Transverse colon (tissue), 4 donors: ENCODE results near the gene UBE2E2. TPM values are rescaled to one million over a fixed set of nuclear protein-coding genes. Genes with fewer than 3 reads are reported as not detected.

Experiments
- DNase-seq: peaks from one replicate; pipeline ENCODE4 v3.0.0-alpha.2; 2019
- H3K27ac ChIP-seq, 4 donors: fragments of 200-600 bp; sonication (generic); 2 replicates each; pipeline ENCODE4 v1.5.1; 2016 to 2018; ENCODE audit warnings: inconsistent platforms in 4 of 4
- H3K27me3 ChIP-seq: fragments of 200-600 bp; sonication (generic); 2 replicates; pipeline ENCODE4 v1.5.1; 2017; ENCODE audit warnings: inconsistent platforms
- H3K36me3 ChIP-seq, 4 donors: fragments of 200-600 bp; sonication (generic); 2 replicates each; pipeline ENCODE4 v1.5.1; 2017 to 2019; ENCODE audit warnings: inconsistent platforms in 4 of 4
- H3K4me1 ChIP-seq, 4 donors: fragments of 200-600 bp; sonication (generic); 2 replicates each; pipeline ENCODE4 v1.5.1; 2017 to 2020; ENCODE audit warnings: inconsistent platforms in 4 of 4
- H3K4me3 ChIP-seq, 4 donors: fragments of 200-600 bp; sonication (generic); 1 replicate in 1 of 4; 2 replicates in 3 of 4; pipeline versions ENCODE4 v1.5.1 to v1.6.1; 2017 to 2019; ENCODE audit warnings: inconsistent platforms in 4 of 4
- H3K9me3 ChIP-seq, 2 donors: fragments of 200-600 bp; sonication (generic); 2 replicates each; pipeline ENCODE4 v1.5.1; 2017 to 2019; ENCODE audit warnings: inconsistent platforms in 2 of 2
- EP300 ChIP-seq: sonication (generic); formaldehyde crosslinking; IDR thresholded peaks from one replicate; pipeline ENCODE4 v1.6.1; 2017; ENCODE audit warnings: antibody characterized with exemption, low read depth
- POLR2A ChIP-seq: fragments of 450-650 bp; IDR thresholded peaks from one replicate; pipeline ENCODE4 v1.6.1; 2016; ENCODE audit warnings: antibody characterized with exemption, mild to moderate bottlenecking, moderate library complexity
- POLR2AphosphoS5 ChIP-seq, 3 donors: sonication (generic); formaldehyde crosslinking; IDR thresholded peaks; one replicate each; pipeline ENCODE4 v1.6.1; 2016; ENCODE audit warnings: antibody characterized with exemption in 3 of 3
- WGBS, 2 donors: methylation state at CpG; one replicate each; pipeline ENCODE4 v1.1.5; 2018; ENCODE audit warnings: low coverage in 1 of 2; 5-methylcytosine and 5-hydroxymethylcytosine counted together
- in situ Hi-C, 4 donors: fragments of 200-750 bp; cut with MboI; loops; one replicate each; pipeline versions ENCODE4 v1.15.0 to v1.15.1; 2017; ENCODE audit warnings: low sequenced_read_pairs in 3 of 4, low pct_ligation_motif_present in 1 of 4, low pct_unique_long_range_greater_than_20kb in 1 of 4
- intact Hi-C: fragments of 100-400 bp; cut with DNase I; formaldehyde crosslinking; loops from one replicate; pipeline ENCODE4 v1.15.1; 2023; ENCODE audit warnings: low total_unique reads
- total RNA-seq, 4 donors: library from RNA; depleted of rRNA; stranded (reverse); fragments of >200 nt; gene quantifications; one replicate each; pipeline ENCODE4 v1.1.0, GENCODE V29; 2016
- TF ChIP-seq, protein P1 (sequence below), 5 experiments: fragments of 200-600 bp in 3 of 5; fragments of 450-650 bp in 2 of 5; sonication (generic) in 3 of 5; IDR thresholded peaks; 1 replicate in 2 of 5; 2 replicates in 3 of 5; pipeline ENCODE4 v1.5.1; 2016 to 2017; ENCODE audit warnings: antibody characterized with exemption in 5 of 5, inconsistent platforms in 3 of 5, mild to moderate bottlenecking in 2 of 5, moderate library complexity in 1 of 5

UBE2E2 gene
- total RNA-seq, 4 donors from 2014 or later = 5.4 to 133 (median 7.6) TPM

GRCh38 chr3:23566499-23566898 lies 363.4 kb downstream of the UBE2E2 start:
- intact Hi-C loops (no loop called here), in situ Hi-C loops (no loop called here)

DNA sequence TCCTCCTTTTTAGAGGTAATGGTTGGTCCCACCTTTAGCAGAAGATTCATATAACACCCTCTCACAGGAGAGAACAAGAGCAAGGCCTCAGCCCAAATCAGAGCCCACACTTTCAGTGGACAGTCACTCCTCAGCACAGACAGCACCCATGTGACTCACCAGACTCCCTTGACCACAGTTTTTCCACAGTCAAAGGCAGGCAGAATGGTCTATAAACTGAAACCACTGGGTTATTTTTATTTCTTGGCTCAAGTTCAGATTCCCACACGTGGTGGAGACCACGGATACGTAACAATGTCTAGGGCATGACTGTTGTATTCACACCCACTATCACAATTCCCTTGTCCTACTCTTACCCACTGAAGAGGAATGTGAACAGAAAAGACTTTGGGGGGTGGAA lies 364.8 kb downstream of the UBE2E2 start:
- no peaks in the 10 kb centered on the region for H3K36me3 ChIP-seq
- no peak overlapping the region for H3K4me3 ChIP-seq
- intact Hi-C loops = no loop called here
- H3K27me3 ChIP-seq = no peaks in the 10 kb centered on the region
- no peak overlapping the region for H3K27ac ChIP-seq
- in situ Hi-C loops = no loop called here
- peaks cover 0 to 6% (median 0%) of the 10 kb centered on the region in 4 donors for H3K4me1 ChIP-seq
- no peak for DNase-seq
- no peak for TF ChIP-seq POLR2AphosphoS5 (IDR thresholded peaks at IDR 0.05)
- TF ChIP-seq EP300 = no peak
- TF ChIP-seq, protein P1, sequence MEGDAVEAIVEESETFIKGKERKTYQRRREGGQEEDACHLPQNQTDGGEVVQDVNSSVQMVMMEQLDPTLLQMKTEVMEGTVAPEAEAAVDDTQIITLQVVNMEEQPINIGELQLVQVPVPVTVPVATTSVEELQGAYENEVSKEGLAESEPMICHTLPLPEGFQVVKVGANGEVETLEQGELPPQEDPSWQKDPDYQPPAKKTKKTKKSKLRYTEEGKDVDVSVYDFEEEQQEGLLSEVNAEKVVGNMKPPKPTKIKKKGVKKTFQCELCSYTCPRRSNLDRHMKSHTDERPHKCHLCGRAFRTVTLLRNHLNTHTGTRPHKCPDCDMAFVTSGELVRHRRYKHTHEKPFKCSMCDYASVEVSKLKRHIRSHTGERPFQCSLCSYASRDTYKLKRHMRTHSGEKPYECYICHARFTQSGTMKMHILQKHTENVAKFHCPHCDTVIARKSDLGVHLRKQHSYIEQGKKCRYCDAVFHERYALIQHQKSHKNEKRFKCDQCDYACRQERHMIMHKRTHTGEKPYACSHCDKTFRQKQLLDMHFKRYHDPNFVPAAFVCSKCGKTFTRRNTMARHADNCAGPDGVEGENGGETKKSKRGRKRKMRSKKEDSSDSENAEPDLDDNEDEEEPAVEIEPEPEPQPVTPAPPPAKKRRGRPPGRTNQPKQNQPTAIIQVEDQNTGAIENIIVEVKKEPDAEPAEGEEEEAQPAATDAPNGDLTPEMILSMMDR (IDR thresholded peaks at IDR 0.05) = no peak
- TF ChIP-seq POLR2A = no peak
- 20% methylated on average over 3 of the region's 3 CpGs; no CpG with 5 or more reads in 1 of the 2 donors for WGBS, 2 donors
- no peaks in the 10 kb centered on the region for H3K9me3 ChIP-seq

More at GRCh38 chr3:23566499-23566898, 363.4 kb downstream of the UBE2E2 start:
- no peak overlapping the region for H3K27ac ChIP-seq
- no peak for DNase-seq
- H3K4me1 ChIP-seq = peaks cover 0 to 6% (median 0%) of the 10 kb centered on the region in 4 donors
- no peaks in the 10 kb centered on the region for H3K27me3 ChIP-seq
- H3K36me3 ChIP-seq = no peaks in the 10 kb centered on the region
- WGBS, 2 donors = 76% methylated on average over 2 of the region's 2 CpGs; no CpG with 5 or more reads in 1 of the 2 donors
- no peaks in the 10 kb centered on the region for H3K9me3 ChIP-seq
- TF ChIP-seq EP300 (no peak), POLR2A (no peak), POLR2AphosphoS5 (IDR thresholded peaks at IDR 0.05) (no peak)
- TF ChIP-seq, protein P1 (IDR thresholded peaks at IDR 0.05) = no peak
- no peak overlapping the region for H3K4me3 ChIP-seq

- Histone ChIP-seq H3K4me3 (no peak overlapping the region), H3K27ac (no peak overlapping the region), H3K27me3 (no peaks in the 10 kb centered on the region), H3K36me3 (no peaks in the 10 kb centered on the region), H3K9me3 (no peaks in the 10 kb centered on the region), H3K4me1 (no peaks in the 10 kb centered on the region)
- no peak for DNase-seq
- 94 to 100% methylated on average over 3 of the region's 3 CpGs for WGBS, 2 donors
- intact Hi-C loops = no loop called here
- TF ChIP-seq EP300 (no peak), POLR2A (no peak), POLR2AphosphoS5 (IDR thresholded peaks at IDR 0.05) (no peak)
- TF ChIP-seq, protein P1 (IDR thresholded peaks at IDR 0.05) = no peak
- in situ Hi-C loops = no loop called here
Measured at GRCh38 chr3:23573827-23574226, 370.7 kb downstream of the UBE2E2 start.

DNA sequence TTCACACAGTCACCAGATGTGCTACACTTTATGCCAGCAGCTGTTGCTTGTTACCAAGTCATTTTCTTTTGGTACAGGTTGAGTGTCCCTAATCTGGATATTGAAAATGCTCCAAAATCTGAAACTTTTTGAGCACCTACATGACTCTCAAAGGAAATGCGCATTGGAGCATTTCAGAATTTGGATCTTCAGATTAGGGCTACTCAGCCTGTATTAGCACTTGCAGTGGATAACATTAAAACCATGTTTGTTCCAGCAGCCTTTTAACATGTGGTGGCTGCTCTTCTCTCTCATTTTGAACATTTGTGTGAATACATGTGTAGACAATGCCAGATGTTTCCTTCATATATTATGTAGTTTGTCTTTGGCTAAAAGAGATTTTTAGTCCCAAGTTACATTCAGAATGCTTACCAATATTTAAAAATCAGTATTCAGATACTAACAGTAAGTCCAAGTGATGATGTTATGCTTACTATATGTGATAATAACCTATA lies 371.7 kb downstream of the UBE2E2 start:
- TF ChIP-seq EP300 = no peak
- no peak for TF ChIP-seq POLR2A
- TF ChIP-seq, protein P1 (IDR thresholded peaks at IDR 0.05) = no peak
- no peak for TF ChIP-seq POLR2AphosphoS5 (IDR thresholded peaks at IDR 0.05)
- H3K9me3 ChIP-seq = no peaks in the 10 kb centered on the region
- H3K4me1 ChIP-seq = no peaks in the 10 kb centered on the region
- no peak overlapping the region for H3K4me3 ChIP-seq
- WGBS, 2 donors = 92 to 100% methylated on average over 1 of the region's 1 CpG
- DNase-seq = no peak
- intact Hi-C loops = no loop called here
- H3K27me3 ChIP-seq = no peaks in the 10 kb centered on the region
- H3K36me3 ChIP-seq = no peaks in the 10 kb centered on the region
- no peak overlapping the region for H3K27ac ChIP-seq
- in situ Hi-C loops = no loop called here
